Tibial artery (tissue), 4 donors: ENCODE results near the gene TRIM26.

ENCODE experiments used
- DNase-seq, 2 donors: peaks; one replicate each; pipeline ENCODE4 v3.0.0-alpha.2; 2019
- H3K27ac ChIP-seq, 2 donors: fragments of 200-600 bp; sonication (generic) in 1 of 2; 1 replicate in 1 of 2; 2 replicates in 1 of 2; pipeline ENCODE4 v1.5.1; 2018 to 2019; ENCODE audit warnings: mild to moderate bottlenecking in 1 of 2
- H3K27me3 ChIP-seq, 2 donors: fragments of 200-600 bp; sonication (generic) in 1 of 2; one replicate each; pipeline versions ENCODE4 v1.5.1 to v1.6.0; 2016 to 2019
- H3K36me3 ChIP-seq, 3 donors: fragments of 200-600 bp; sonication (generic) in 2 of 3; one replicate each; pipeline ENCODE4 v1.5.1; 2016 to 2019; ENCODE audit warnings: mild to moderate bottlenecking in 2 of 3
- H3K4me1 ChIP-seq, 4 donors: fragments of 200-600 bp; sonication (generic) in 2 of 4; 1 replicate in 3 of 4; 2 replicates in 1 of 4; pipeline ENCODE4 v1.5.1; 2016 to 2019
- H3K4me3 ChIP-seq, 2 donors: fragments of 200-600 bp; sonication (generic) in 1 of 2; 1 replicate in 1 of 2; 2 replicates in 1 of 2; pipeline ENCODE4 v1.5.1; 2018 to 2019; ENCODE audit warnings: mild to moderate bottlenecking in 2 of 2
- H3K9me3 ChIP-seq, 3 donors: fragments of 200-600 bp; sonication (generic) in 1 of 3; one replicate each; pipeline ENCODE4 v1.5.1; 2016 to 2019
- CTCF ChIP-seq, 2 experiments: fragments of 200-600 bp in 1 of 2; fragments of 450-650 bp in 1 of 2; IDR thresholded peaks; one replicate each; pipeline ENCODE4 v1.5.1; 2017 to 2019; ENCODE audit warnings: antibody characterized with exemption in 2 of 2, mild to moderate bottlenecking in 1 of 2, moderate library complexity in 1 of 2
- intact Hi-C: fragments of 100-400 bp; cut with DNase I; formaldehyde crosslinking; loops from one replicate; pipeline ENCODE4 v1.15.0; 2023; ENCODE audit warnings: low total_unique reads

Gene TRIM26

DNA sequence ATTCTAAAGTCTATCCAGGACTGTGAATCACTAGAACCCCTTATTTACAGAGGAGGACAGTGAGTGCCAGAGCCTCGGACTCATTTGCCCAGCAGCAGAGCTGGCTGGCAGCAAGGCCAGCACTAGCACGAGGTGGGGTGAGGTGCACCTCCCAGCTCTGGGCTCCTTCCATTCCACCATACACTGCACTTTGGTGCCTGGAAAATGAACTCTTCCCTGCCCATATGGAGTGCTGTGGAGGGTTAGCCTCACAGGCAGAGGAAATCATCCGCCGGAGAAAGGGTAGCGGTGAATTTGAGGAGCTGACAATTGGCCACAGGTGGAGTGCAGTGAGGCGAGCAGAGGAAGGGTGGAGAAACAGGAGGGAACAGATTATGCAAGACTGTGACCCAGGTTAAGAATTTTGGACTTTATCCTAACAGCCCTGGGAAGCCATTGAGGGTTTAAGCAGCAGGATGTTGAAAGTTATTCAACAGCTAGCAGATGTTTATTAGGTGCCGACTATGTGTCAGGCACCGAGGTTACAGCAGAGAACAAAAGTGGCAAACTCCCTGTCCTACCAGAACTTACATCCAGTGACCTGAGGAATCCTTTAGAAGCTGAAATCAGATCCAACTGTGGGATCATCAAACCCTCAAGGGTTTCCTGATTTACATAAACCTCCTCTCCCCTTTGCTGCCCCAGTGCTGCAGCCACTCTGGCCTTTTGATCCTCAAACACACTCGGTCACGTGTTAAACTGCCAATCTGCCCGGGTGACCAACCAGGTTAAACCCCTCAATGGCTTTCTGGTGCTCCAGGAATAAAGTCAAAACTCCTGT, 6.2 kb downstream of the TRIM26 start:
- TF ChIP-seq CTCF (IDR thresholded peaks at IDR 0.05), result no peak
- intact Hi-C loops, result no loop called here
- no peaks in the 10 kb centered on the region for H3K27me3 ChIP-seq
- no peak overlapping the region for H3K4me3 ChIP-seq
- no peak for DNase-seq
- H3K9me3 ChIP-seq, result no peaks in the 10 kb centered on the region
- peaks cover under 1 to 47% (median 25%) of the 10 kb centered on the region in 4 donors for H3K4me1 ChIP-seq
- H3K27ac ChIP-seq, result peak overlapping the region in 1 of 2 donors; percentile 15
- no peaks in the 10 kb centered on the region for H3K36me3 ChIP-seq

GRCh38 chr6:30206152-30206551, 7.1 kb downstream of the TRIM26 start:
- no peak for DNase-seq
- H3K36me3 ChIP-seq, result peaks cover 0 to under 1% (median 0%) of the 10 kb centered on the region in 3 donors
- H3K4me3 ChIP-seq, result no peak overlapping the region
- peaks cover 0 to 39% (median 17%) of the 10 kb centered on the region in 4 donors for H3K4me1 ChIP-seq
- no peaks in the 10 kb centered on the region for H3K27me3 ChIP-seq
- H3K9me3 ChIP-seq, result no peaks in the 10 kb centered on the region
- H3K27ac ChIP-seq, result no peak overlapping the region
- intact Hi-C loops, result no loop called here
- no peak for TF ChIP-seq CTCF (IDR thresholded peaks at IDR 0.05)

- intact Hi-C loops, result no loop called here
- TF ChIP-seq CTCF (IDR thresholded peaks at IDR 0.05), result no peak
- H3K27ac ChIP-seq, result no peak overlapping the region
- no peaks in the 10 kb centered on the region for H3K27me3 ChIP-seq
- H3K4me3 ChIP-seq, result no peak overlapping the region
- peaks cover 0 to 28% (median 10%) of the 10 kb centered on the region in 4 donors for H3K4me1 ChIP-seq
- peaks cover 9 to 15% (median 12%) of the 10 kb centered on the region in 3 donors for H3K36me3 ChIP-seq
- no peak for DNase-seq
- no peaks in the 10 kb centered on the region for H3K9me3 ChIP-seq
Measured at GRCh38 chr6:30204116-30204515, 9.1 kb downstream of the TRIM26 start.

DNA sequence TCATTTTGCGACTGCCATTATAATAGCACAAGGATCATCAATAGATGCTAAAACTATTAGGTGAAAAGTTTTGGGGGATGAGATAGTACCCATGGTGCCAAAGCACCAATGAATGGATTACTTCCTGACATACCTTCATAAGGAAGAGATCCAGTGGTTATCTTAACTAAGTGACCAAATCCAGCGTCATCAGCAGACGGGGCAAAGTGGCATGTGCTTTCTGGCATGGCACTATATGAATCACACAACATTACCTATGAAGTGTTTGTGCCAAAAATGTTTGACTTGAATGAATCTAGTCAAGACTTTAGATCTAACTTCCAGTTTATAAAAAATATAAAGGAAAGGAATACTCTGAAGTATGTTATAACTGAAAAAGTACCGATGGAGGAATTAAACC, 10.8 kb downstream of the TRIM26 start:
- no peak overlapping the region for H3K4me3 ChIP-seq
- intact Hi-C loops, result no loop called here
- no peak overlapping the region for H3K27ac ChIP-seq
- no peak for TF ChIP-seq CTCF (IDR thresholded peaks at IDR 0.05)
- peaks cover 25 to 32% (median 30%) of the 10 kb centered on the region in 3 donors for H3K36me3 ChIP-seq
- DNase-seq, result no peak
- peaks cover 0 to 16% (median 6%) of the 10 kb centered on the region in 4 donors for H3K4me1 ChIP-seq
- H3K27me3 ChIP-seq, result no peaks in the 10 kb centered on the region
- no peaks in the 10 kb centered on the region for H3K9me3 ChIP-seq

GRCh38 chr6:30200551-30201281, 12.5 kb downstream of the TRIM26 start:
- no peak overlapping the region for H3K27ac ChIP-seq
- no peak for DNase-seq

More at GRCh38 chr6:30200551-30201281, 12.5 kb downstream of the TRIM26 start:
- intact Hi-C loops, result no loop called here
- Histone ChIP-seq H3K36me3 (peaks cover 39 to 48% (median 46%) of the 10 kb centered on the region in 3 donors), H3K4me3 (no peak overlapping the region), H3K27me3 (no peaks in the 10 kb centered on the region), H3K4me1 (no peaks in the 10 kb centered on the region), H3K9me3 (no peaks in the 10 kb centered on the region)
- no peak for TF ChIP-seq CTCF (IDR thresholded peaks at IDR 0.05)
